GM23248 (cell line): ENCODE measurements around the gene CCDC194.

Experiments used
- EZH2 ChIP-seq: fragments of 200-600 bp; sonication (generic); IDR thresholded peaks from 2 replicates; pipeline ENCODE4 v1.6.1; 2018; ENCODE audit warnings: antibody characterized with exemption, mild to moderate bottlenecking; ENCODE audit not compliant: insufficient read depth, poor library complexity, severe bottlenecking
- EZH2phosphoT487 ChIP-seq: fragments of 200-600 bp; sonication (generic); IDR thresholded peaks from 2 replicates; pipeline ENCODE4 v1.6.1; 2018; ENCODE audit warnings: antibody characterized with exemption, moderate library complexity, mild to moderate bottlenecking, low read depth; ENCODE audit not compliant: insufficient read depth

DNA sequence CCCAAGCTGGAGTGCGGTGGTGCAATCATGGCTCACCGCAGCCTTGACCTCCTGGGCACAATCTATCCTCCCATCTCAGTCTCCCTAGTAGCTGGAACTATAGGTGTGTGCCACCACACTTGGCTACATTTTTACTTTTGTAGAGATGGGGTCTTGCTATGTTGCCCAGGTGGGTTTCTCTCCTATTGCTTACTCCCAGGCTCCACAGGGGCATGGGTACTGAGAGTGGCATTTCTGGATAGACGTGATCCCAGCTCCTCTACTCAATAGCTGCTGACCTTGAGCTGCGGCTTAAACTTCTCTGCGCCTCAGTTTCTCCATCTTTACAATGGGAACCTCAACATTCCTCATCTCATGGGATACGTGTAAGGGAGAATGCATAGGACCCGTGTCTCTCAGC is 37.4 kb upstream of the CCDC194 start:
- TF ChIP-seq EZH2 (no peak), EZH2phosphoT487 (no peak)
